ENCODE data around the gene DPP7. TPM values are rescaled to one million over a fixed set of nuclear protein-coding genes. Genes with fewer than 3 reads are reported as not detected.

DPP7 gene
- total RNA-seq, 8 experiments from 2014 or later = 14.2 to 233 (median 56.1) TPM

DNA sequence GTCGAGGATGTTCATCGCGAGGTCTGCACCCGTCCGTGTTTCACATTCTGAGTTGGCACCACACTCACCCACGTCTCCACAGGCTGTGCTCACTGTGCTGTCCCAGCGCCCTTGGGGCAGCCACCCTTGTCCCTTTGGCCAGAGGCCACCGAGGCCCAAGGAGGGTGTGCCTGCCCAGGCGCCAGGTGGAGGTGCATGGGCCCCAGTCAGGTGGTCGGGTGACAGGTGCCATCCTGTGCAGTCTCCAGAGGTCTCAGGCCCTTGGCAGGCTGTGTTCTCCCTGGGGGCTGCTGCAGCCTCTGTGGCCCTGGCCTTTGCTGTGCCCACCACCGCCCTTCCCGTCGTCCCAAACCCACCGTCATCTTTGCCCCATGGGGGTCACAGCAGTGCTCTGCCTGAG lies 15.3 kb downstream of the DPP7 start:
- peak in 4 of 8 experiments; percentile 14 to 25 (median 18) for ATAC-seq (replicated peaks in 6 of 8)
- WGBS, 10 experiments = 100% methylated on average over 3 to 5 of the region's 14 CpGs; no CpG with 5 or more reads in 8 of the 10 experiments
- Histone ChIP-seq H3K4me3 (no peak overlapping the region), H3K4me1 (replicated peaks in 1 of 2) (no peaks in the 10 kb centered on the region), H3K27ac (no peak overlapping the region)
- in situ Hi-C loops (cut with MboI; ENCODE audit: low pct_unique_long_range_greater_than_20kb in 2 of 9, low sequenced_read_pairs in 9 of 9, unreplicated experiment in 9 of 9) = no loop called here

DNA sequence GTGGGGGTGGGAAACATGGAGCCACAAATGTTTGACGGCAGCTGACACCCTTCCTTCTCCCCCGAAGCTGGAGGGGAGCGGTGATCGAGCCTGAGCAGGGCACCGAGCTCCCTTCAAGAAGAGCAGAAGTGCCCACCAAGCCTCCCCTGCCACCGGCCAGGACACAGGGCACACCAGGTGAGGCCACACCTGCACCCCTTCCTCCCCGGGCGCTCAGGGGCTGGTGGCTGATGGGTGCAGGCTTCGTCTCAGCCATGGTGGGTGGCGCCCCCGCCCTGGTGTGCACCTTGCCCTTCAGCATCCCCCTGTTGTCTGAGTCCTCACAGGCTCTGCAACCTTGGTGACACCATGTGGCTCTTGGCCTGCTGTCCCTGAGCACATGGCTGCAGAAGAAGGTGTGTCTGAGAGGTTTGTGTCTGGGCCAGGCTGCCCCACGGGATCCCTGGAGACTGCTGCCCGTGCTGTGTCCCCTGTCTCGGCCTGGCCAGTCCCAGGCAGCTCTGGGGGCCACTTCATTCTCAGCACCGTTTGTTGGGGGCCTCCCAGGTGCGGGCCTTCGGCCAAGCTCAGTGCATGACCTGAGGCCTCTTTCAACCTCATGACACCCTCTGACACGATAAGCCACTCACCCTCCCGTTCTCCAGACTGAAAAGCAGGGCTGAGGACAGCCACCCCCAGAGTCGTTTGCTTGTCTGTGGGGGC lies 16.6 kb downstream of the DPP7 start:
- H3K4me3 ChIP-seq = no peak overlapping the region
- in situ Hi-C loops (cut with MboI; ENCODE audit: low pct_unique_long_range_greater_than_20kb in 2 of 9, low sequenced_read_pairs in 9 of 9, unreplicated experiment in 9 of 9) = no loop called here
- no peaks in the 10 kb centered on the region for H3K4me1 ChIP-seq (replicated peaks in 1 of 2)
- WGBS, 10 experiments = 87 to 100% (median 100%) methylated on average over 1 to 3 of the region's 20 CpGs; no CpG with 5 or more reads in 6 of the 10 experiments
- ATAC-seq (replicated peaks in 6 of 8) = peak in 4 of 8 experiments; percentile 19 to 32 (median 26)
- no peak overlapping the region for H3K27ac ChIP-seq

DNA sequence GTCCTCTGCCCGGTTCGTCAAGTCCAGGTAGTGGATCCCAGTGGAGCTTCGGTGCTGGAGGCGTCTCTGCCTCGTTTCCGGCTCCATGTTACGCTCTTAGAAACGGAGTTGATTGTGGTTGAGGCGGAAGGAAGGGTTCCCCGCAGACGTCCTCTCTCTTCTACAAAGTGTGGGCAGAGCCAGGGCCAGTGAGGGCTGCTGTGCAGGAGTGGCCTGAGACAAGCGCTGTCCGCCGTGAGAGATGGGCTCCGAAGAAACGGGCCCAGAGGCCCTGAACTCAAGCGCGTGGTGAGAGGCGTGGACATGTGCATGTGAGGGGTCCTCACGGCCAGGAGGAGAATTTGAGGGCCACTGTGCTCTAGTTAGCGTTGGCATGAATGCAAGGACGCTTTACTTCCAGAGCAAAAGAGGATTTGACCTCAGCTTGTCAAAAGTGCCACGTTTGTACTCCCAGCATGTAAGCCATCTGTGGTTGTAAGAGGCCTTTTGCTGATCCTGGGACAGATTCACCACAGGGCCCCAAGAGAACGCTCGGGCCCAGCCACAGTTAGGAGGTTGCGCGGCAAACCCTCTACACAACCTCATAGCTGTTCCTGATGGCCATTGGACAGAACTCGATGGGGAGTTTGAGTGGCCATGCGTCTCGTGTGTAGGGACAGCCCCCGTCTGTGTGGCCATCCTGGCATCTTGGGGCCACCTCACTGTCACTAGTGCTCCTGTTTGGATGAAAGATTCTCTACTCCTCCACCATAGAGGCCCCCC lies 17.6 kb downstream of the DPP7 start:
- 80 to 100% (median 91%) methylated on average over 2 to 15 of the region's 31 CpGs; no CpG with 5 or more reads in 1 of the 10 experiments for WGBS, 10 experiments

DNA sequence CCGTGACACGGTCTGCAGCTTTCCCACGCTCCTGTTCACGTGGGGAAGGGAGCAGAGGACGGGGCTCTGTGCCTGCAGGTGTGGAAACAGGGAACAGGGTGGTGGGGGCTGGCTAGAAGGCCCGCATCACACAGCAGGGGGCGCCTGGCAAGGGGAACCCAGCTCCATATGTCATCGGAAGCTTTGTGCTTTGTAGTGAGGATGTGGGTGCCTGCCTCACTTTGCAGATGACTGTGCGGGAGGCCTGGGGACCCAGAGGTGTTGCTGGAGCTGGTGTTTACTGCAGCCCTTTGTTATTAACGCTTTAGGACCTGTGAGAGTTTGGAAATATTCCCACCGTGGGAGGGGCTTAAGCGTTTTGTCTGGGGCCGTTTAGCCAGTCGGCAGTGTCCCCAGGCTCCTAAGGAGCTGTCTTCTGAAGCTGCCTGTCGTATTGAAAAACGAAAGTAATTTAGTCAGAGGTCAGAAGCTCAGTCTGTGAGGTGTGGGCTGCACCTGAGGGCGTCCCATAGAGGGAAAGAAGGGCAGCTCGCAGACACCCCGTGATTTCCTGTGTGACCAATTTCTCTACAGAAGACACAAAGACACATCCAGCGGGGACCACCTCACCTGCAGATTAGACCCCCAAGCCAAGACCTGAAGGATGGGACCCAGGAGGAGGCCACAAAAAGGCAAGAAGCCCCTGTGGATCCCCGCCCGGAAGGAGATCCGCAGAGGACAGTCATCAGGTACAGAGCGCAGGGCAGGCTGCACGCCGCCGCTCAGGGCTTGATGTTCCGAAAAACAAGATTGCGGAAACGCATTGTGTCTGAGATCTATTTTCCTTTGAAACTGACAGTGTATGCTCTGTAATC lies 18.6 kb downstream of the DPP7 start:
- 64 to 100% (median 87%) methylated on average over 2 to 22 of the region's 30 CpGs; no CpG with 5 or more reads in 3 of the 10 experiments for WGBS, 10 experiments
- ATAC-seq (replicated peaks in 6 of 8) = peak in 1 of 8 experiments; percentile 28
- H3K27ac ChIP-seq = no peak overlapping the region
- in situ Hi-C loops (cut with MboI; ENCODE audit: low pct_unique_long_range_greater_than_20kb in 2 of 9, low sequenced_read_pairs in 9 of 9, unreplicated experiment in 9 of 9) = no loop called here
- H3K4me3 ChIP-seq = no peak overlapping the region
- no peaks in the 10 kb centered on the region for H3K4me1 ChIP-seq (replicated peaks in 1 of 2)

More for the DNA sequence above, 17.6 kb downstream of the DPP7 start:
- H3K4me3 ChIP-seq = no peak overlapping the region
- no peak overlapping the region for H3K27ac ChIP-seq
- in situ Hi-C loops (cut with MboI; ENCODE audit: low pct_unique_long_range_greater_than_20kb in 2 of 9, low sequenced_read_pairs in 9 of 9, unreplicated experiment in 9 of 9) = no loop called here
- H3K4me1 ChIP-seq (replicated peaks in 1 of 2) = no peaks in the 10 kb centered on the region
- ATAC-seq (replicated peaks in 6 of 8) = peak in 1 of 8 experiments; percentile 6

DNA sequence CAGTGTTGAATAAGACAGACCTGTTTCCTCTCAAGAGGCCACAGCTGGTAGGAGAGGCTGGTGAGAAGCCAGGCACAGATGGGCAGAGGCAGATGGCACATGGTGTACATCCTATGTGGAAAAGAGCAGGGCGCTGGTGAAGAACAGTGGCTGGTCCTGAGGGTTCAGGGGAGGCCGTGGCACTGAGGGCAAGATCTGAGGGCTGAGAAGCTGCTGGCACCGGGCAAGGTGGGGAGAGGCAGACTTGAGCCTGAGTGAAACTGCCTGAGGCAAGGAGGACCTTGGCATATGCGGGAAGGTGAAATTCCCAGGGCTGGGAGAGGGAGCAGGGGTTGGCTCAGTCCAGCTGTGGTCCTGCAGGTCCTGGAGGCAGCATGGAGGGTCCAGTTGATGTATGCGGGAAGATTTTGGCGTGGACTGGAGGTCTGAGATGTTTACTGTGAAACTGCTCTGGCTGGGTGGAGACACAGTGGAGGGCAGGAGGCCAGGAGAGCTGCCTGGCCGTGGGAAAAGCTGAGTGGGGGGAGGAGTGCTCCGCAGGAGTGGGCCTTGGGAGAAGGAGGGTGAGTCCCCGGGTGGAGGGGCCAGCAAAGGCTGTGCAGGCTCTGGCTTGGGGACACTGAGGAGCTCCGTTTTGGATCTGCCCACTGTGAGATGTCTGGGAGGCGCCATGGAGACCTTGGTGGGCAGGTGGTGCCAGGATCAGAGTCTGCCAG lies 25.1 kb downstream of the DPP7 start:
- H3K4me3 ChIP-seq = no peak overlapping the region
- 67 to 100% (median 83%) methylated on average over 1 to 5 of the region's 11 CpGs; no CpG with 5 or more reads in 1 of the 10 experiments for WGBS, 10 experiments
- peaks cover 15 to 16% of the 10 kb centered on the region in 2 donors for H3K4me1 ChIP-seq (replicated peaks in 1 of 2)
- H3K27ac ChIP-seq = no peak overlapping the region
- in situ Hi-C loops (cut with MboI; ENCODE audit: low pct_unique_long_range_greater_than_20kb in 2 of 9, low sequenced_read_pairs in 9 of 9, unreplicated experiment in 9 of 9) = no loop called here
- ATAC-seq (replicated peaks in 6 of 8) = no peak

DNA sequence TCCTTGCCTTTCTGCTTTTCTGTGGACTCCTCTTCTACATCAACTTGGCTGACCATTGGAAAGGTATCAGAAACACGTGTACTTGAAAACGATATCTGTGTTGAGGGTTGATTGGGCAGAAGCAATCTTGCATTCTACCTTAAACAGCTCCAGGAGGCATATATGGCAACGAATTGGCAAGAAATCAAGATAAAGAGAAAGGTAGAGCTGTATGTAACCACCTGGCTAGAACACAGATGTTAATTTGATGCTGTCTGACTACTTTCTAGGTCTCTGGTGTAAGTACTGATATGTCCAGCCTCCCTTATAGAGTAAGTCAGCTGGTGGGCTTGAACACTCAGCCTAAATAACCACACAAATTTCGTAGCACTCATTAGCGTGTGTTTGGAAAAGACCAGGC lies 26.4 kb downstream of the DPP7 start:
- 53 to 92% (median 83%) methylated on average over 2 to 5 of the region's 5 CpGs; no CpG with 5 or more reads in 1 of the 10 experiments for WGBS, 10 experiments

GRCh38 chr9:137087409-137087925 lies 27.1 kb downstream of the DPP7 start:
- peaks cover 15 to 18% of the 10 kb centered on the region in 2 donors for H3K4me1 ChIP-seq (replicated peaks in 1 of 2)
- WGBS, 10 experiments = 0 to 20% (median 3%) methylated on average over 1 to 13 of the region's 22 CpGs; no CpG with 5 or more reads in 2 of the 10 experiments
- in situ Hi-C loops (cut with MboI; ENCODE audit: low pct_unique_long_range_greater_than_20kb in 2 of 9, low sequenced_read_pairs in 9 of 9, unreplicated experiment in 9 of 9) = no loop called here
- H3K27ac ChIP-seq = peak overlapping the region; percentile 73 to 81
- H3K4me3 ChIP-seq = peak overlapping the region; percentile 59 to 78 (median 69)
- peak in 1 of 8 experiments; percentile 0 for ATAC-seq (replicated peaks in 6 of 8)

More for the DNA sequence above, 26.4 kb downstream of the DPP7 start:
- H3K27ac ChIP-seq = no peak overlapping the region
- in situ Hi-C loops (cut with MboI; ENCODE audit: low pct_unique_long_range_greater_than_20kb in 2 of 9, low sequenced_read_pairs in 9 of 9, unreplicated experiment in 9 of 9) = no loop called here
- no peak for ATAC-seq (replicated peaks in 6 of 8)
- peaks cover 15 to 18% of the 10 kb centered on the region in 2 donors for H3K4me1 ChIP-seq (replicated peaks in 1 of 2)
- H3K4me3 ChIP-seq = peak overlapping the region in 1 of 5 donors; percentile 69

- peaks cover 15 to 18% of the 10 kb centered on the region in 2 donors for H3K4me1 ChIP-seq (replicated peaks in 1 of 2)
- in situ Hi-C loops (cut with MboI; ENCODE audit: low pct_unique_long_range_greater_than_20kb in 2 of 9, low sequenced_read_pairs in 9 of 9, unreplicated experiment in 9 of 9) = no loop called here
- WGBS, 10 experiments = 0% methylated on average over 6 to 25 of the region's 101 CpGs; no CpG with 5 or more reads in 7 of the 10 experiments
- ATAC-seq (replicated peaks in 6 of 8) = peak; percentile 65 to 93 (median 87)
- peak within 1 kb of the TSS; percentile 80 to 81 for H3K27ac ChIP-seq
- peak within 1 kb of the TSS; percentile 59 to 78 (median 69) for H3K4me3 ChIP-seq
These were observed 27.8 kb downstream of the DPP7 start, which contains the start of gene MAN1B1 for GRCh38 chr9:137086531-137087408. Gene MAN1B1, plus strand, starts transcription at chr9:137086985. Its CDS starts 15 bp downstream, at chr9:137087000.

GRCh38 chr9:137085920-137086530 lies 28.5 kb downstream of the DPP7 start:
- H3K27ac ChIP-seq = peak overlapping the region; percentile 51 to 80
- 0 to 40% (median 2%) methylated on average over 1 to 15 of the region's 58 CpGs; no CpG with 5 or more reads in 1 of the 10 experiments for WGBS, 10 experiments
- in situ Hi-C loops (cut with MboI; ENCODE audit: low pct_unique_long_range_greater_than_20kb in 2 of 9, low sequenced_read_pairs in 9 of 9, unreplicated experiment in 9 of 9) = no loop called here

DNA sequence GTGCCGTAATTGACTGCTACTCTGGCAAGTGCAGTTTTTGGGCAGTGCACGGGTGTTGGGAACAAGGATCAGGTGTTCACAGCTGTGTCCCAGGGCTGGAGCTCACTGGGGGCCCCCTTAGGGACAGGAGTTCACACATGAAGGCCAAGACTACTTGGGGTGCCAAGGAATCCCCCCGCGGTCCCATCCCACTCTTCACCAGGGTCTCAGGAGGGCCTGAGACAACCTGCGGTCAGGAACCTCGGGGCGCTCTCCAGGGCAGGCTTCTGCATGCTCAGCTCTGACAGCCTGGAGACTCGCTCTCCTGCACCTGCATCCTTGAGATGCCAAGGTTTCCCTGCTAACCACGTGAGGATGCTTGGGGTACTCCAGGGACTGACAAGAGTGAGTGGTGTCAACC lies 30.0 kb downstream of the DPP7 start:
- H3K4me1 ChIP-seq (replicated peaks in 1 of 2) = peaks cover 15 to 18% of the 10 kb centered on the region in 2 donors
- in situ Hi-C loops (cut with MboI; ENCODE audit: low pct_unique_long_range_greater_than_20kb in 2 of 9, low sequenced_read_pairs in 9 of 9, unreplicated experiment in 9 of 9) = no loop called here
- no peak overlapping the region for H3K27ac ChIP-seq
- no peak overlapping the region for H3K4me3 ChIP-seq
- WGBS, 10 experiments = 83 to 100% (median 90%) methylated on average over 1 to 4 of the region's 9 CpGs; no CpG with 5 or more reads in 4 of the 10 experiments
- ATAC-seq (replicated peaks in 6 of 8) = no peak

More at GRCh38 chr9:137085920-137086530, 28.5 kb downstream of the DPP7 start:
- H3K4me3 ChIP-seq = peak overlapping the region; percentile 59 to 78 (median 69)
- ATAC-seq (replicated peaks in 6 of 8) = peak in 3 of 8 experiments; percentile 7 to 15 (median 12)
- peaks cover 15 to 18% of the 10 kb centered on the region in 2 donors for H3K4me1 ChIP-seq (replicated peaks in 1 of 2)
